OCI-LY1 (cell line): ENCODE data around the gene TIMM22.

Source experiments
- EZH2 ChIP-seq: fragments of 200-600 bp; sonication (generic), shearing (Covaris generic); IDR thresholded peaks from 2 replicates; pipeline ENCODE4 v1.8.0; 2017; ENCODE audit warnings: borderline replicate concordance, mixed run types, mild to moderate bottlenecking, antibody characterized with exemption, low read length, moderate library complexity, mixed read lengths
- TF ChIP-seq, protein P1 (sequence below): fragments of 200-600 bp; sonication (generic), shearing (Covaris generic); IDR thresholded peaks from 2 replicates; pipeline ENCODE4 v1.5.1; 2017; ENCODE audit warnings: mild to moderate bottlenecking, antibody characterized with exemption, low read length, moderate library complexity, mixed read lengths

DNA sequence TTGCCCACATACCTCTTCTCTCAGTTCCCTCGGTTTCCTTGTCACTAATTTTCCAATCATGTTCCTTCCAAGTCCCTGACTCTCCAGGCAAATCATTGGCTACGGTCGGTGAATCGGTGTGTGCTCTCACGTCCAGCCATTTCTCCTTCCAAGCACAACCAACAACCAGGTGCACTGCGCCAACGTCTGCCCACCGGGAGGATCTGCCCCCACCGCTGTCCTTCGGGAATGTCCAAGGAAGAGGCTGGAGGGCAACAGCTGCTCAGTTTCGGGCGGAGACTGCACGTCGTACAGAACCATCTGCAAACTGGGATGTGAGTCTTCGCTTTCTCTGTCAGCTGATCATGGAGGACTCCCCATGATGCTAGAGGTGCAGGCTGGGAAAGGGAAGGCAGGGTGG lies 9.0 kb upstream of the TIMM22 start:
- TF ChIP-seq, protein P1, sequence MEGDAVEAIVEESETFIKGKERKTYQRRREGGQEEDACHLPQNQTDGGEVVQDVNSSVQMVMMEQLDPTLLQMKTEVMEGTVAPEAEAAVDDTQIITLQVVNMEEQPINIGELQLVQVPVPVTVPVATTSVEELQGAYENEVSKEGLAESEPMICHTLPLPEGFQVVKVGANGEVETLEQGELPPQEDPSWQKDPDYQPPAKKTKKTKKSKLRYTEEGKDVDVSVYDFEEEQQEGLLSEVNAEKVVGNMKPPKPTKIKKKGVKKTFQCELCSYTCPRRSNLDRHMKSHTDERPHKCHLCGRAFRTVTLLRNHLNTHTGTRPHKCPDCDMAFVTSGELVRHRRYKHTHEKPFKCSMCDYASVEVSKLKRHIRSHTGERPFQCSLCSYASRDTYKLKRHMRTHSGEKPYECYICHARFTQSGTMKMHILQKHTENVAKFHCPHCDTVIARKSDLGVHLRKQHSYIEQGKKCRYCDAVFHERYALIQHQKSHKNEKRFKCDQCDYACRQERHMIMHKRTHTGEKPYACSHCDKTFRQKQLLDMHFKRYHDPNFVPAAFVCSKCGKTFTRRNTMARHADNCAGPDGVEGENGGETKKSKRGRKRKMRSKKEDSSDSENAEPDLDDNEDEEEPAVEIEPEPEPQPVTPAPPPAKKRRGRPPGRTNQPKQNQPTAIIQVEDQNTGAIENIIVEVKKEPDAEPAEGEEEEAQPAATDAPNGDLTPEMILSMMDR, result no peak
- no peak for TF ChIP-seq EZH2
